DOHH2 (cell line): ENCODE measurements around the gene MED12L.

Experiments
- EZH2phosphoT487 ChIP-seq: fragments of 200-600 bp; sonication (generic); IDR thresholded peaks from 2 replicates; pipeline ENCODE4 v1.6.1; 2017; ENCODE audit warnings: borderline replicate concordance, mild to moderate bottlenecking, antibody characterized with exemption, low read length, moderate library complexity, mixed read lengths
- TF ChIP-seq, protein P1 (sequence below): fragments of 200-600 bp; sonication (generic); IDR thresholded peaks from one replicate; pipeline ENCODE4 v1.5.1; 2014; ENCODE audit warnings: antibody characterized with exemption, mild to moderate bottlenecking, low read depth, low read length; ENCODE audit not compliant: poor library complexity, severe bottlenecking

DNA sequence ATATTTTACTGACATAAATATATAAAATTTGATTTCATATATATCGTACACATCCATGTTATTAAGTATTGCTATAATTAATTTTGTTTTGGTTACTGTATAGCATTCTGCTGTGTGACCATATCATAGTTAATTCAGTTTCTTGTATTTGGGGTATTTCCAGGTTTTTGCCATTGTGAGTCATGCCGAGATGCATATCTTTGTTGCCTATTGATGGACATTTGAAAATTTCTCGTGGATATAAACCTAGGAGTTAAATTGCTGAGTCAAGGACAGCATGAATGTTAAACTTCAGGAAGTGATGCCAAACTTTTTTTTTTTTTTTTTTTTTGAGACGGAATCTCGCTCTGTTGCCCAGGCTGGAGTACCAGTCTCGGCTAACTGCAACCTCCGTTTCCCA is 151.3 kb downstream of the MED12L start:
- TF ChIP-seq, protein P1, sequence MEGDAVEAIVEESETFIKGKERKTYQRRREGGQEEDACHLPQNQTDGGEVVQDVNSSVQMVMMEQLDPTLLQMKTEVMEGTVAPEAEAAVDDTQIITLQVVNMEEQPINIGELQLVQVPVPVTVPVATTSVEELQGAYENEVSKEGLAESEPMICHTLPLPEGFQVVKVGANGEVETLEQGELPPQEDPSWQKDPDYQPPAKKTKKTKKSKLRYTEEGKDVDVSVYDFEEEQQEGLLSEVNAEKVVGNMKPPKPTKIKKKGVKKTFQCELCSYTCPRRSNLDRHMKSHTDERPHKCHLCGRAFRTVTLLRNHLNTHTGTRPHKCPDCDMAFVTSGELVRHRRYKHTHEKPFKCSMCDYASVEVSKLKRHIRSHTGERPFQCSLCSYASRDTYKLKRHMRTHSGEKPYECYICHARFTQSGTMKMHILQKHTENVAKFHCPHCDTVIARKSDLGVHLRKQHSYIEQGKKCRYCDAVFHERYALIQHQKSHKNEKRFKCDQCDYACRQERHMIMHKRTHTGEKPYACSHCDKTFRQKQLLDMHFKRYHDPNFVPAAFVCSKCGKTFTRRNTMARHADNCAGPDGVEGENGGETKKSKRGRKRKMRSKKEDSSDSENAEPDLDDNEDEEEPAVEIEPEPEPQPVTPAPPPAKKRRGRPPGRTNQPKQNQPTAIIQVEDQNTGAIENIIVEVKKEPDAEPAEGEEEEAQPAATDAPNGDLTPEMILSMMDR, result no peak
- TF ChIP-seq EZH2phosphoT487, result no peak
